Left ventricle myocardium inferior (tissue), 1 donor: ENCODE data around the gene HOXB5. TPM values are rescaled to one million over a fixed set of nuclear protein-coding genes. Genes with fewer than 3 reads are reported as not detected.

ENCODE experiments used
- DNase-seq: peaks from one replicate; pipeline ENCODE4 v3.0.0-alpha.2; 2020
- H3K27ac ChIP-seq: fragments of 200-600 bp; replicated peaks from 2 replicates; pipeline ENCODE4 v1.8.0; 2021
- H3K27me3 ChIP-seq: fragments of 200-600 bp; 2 replicates; pipeline ENCODE4 v1.8.0; 2021; ENCODE audit warnings: low read depth
- H3K36me3 ChIP-seq: fragments of 200-600 bp; 2 replicates; pipeline ENCODE4 v1.8.0; 2021
- H3K4me1 ChIP-seq: fragments of 200-600 bp; 2 replicates; pipeline ENCODE4 v1.8.0; 2021
- H3K4me3 ChIP-seq: fragments of 200-600 bp; 2 replicates; pipeline ENCODE4 v1.8.0; 2021; ENCODE audit warnings: mild to moderate bottlenecking, moderate library complexity
- H3K9me3 ChIP-seq: fragments of 200-600 bp; replicated peaks from 2 replicates; pipeline ENCODE4 v1.8.0; 2021
- intact Hi-C: fragments of 100-400 bp; cut with micrococcal nuclease; formaldehyde crosslinking; loops from one replicate; pipeline ENCODE4 v1.11.0; 2022
- total RNA-seq: library from RNA; stranded (reverse); fragmentation: NEBNext Ultra II Directional; extraction: Animal tissue kit (Norgen Biotek cat#: 25700); gene quantifications from one replicate; pipeline ENCODE4 v1.2.1, GENCODE V29; 2021
- TF ChIP-seq, protein P1 (sequence below): fragments of 200-600 bp; IDR thresholded peaks from 2 replicates; pipeline ENCODE4 v1.8.0; 2021; ENCODE audit warnings: antibody characterized with exemption, mild to moderate bottlenecking, borderline replicate concordance
- donor health status: DM: no; HTN: yes; CAD: no; lungs with severe emphysema.

Gene HOXB5
- total RNA-seq, 1 donor from 2014 or later, result not detected

DNA sequence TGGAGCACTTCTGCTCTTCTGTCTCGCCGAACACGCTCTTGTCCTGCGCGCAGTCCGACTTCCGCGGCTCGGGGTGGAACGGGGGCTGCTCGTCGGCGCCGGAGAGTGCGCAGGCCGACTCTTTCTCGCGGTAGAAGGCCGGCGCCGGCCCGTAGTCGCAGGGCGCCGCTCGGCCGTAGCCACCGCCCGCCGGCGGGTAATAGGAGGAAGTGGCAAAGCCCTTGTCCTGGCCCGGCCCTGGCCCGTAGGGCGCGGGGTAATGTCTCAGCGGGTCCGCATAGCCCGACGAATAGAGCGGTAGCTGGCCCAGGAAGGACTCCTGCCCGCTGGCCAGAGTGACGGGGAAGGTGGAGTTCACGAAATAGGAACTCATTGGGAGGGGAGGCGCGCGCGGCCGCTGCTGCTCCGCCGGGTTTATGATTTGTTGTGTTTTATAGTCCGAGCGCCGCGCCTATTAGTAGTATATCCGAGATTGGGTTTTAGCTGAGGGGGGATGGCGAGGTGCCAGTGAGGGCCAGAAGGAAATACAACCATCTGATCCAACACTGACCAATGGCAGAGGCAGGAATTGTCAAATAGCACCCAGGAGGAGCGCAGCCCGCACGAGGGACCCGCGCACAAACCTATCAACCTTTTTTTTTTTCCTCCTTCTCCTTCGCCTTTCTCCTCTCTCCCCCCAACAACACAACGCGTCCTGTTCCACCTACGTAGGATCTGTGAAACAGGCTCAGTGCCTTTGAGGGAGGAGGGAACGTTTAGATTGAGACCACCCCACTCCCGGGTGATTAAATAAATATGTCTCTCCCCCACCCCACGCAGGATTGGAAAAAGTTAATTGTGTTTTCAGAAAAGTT is 4.4 kb upstream of the HOXB5 start:
- TF ChIP-seq, protein P1, sequence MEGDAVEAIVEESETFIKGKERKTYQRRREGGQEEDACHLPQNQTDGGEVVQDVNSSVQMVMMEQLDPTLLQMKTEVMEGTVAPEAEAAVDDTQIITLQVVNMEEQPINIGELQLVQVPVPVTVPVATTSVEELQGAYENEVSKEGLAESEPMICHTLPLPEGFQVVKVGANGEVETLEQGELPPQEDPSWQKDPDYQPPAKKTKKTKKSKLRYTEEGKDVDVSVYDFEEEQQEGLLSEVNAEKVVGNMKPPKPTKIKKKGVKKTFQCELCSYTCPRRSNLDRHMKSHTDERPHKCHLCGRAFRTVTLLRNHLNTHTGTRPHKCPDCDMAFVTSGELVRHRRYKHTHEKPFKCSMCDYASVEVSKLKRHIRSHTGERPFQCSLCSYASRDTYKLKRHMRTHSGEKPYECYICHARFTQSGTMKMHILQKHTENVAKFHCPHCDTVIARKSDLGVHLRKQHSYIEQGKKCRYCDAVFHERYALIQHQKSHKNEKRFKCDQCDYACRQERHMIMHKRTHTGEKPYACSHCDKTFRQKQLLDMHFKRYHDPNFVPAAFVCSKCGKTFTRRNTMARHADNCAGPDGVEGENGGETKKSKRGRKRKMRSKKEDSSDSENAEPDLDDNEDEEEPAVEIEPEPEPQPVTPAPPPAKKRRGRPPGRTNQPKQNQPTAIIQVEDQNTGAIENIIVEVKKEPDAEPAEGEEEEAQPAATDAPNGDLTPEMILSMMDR, result no peak
- Histone ChIP-seq H3K9me3 (no peaks in the 10 kb centered on the region), H3K27me3 (peaks cover 100% of the 10 kb centered on the region), H3K4me3 (peak overlapping the region; percentile 63), H3K36me3 (no peaks in the 10 kb centered on the region), H3K4me1 (peaks cover 42% of the 10 kb centered on the region), H3K27ac (peak overlapping the region; percentile 60)
- DNase-seq, result no peak
- intact Hi-C loops, result no loop called here

DNA sequence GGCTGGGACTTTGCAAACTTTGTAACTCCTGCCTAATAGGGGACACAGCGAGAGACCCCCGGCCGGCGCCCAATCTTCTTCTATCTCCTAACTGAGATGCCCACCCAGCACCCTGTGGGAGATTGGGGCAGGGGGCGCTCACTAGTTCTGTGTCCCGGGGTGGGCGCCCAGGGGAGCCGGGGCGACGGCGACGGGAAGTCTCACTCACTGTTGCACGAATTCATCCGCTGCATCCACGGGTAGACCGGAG is 3.9 kb upstream of the HOXB5 start:
- Histone ChIP-seq H3K27me3 (peaks cover 100% of the 10 kb centered on the region), H3K27ac (peak overlapping the region; percentile 60), H3K36me3 (no peaks in the 10 kb centered on the region), H3K4me3 (peak overlapping the region; percentile 63), H3K9me3 (no peaks in the 10 kb centered on the region), H3K4me1 (peaks cover 42% of the 10 kb centered on the region)
- intact Hi-C loops, result no loop called here
- no peak for DNase-seq
- TF ChIP-seq, protein P1, result no peak

DNA sequence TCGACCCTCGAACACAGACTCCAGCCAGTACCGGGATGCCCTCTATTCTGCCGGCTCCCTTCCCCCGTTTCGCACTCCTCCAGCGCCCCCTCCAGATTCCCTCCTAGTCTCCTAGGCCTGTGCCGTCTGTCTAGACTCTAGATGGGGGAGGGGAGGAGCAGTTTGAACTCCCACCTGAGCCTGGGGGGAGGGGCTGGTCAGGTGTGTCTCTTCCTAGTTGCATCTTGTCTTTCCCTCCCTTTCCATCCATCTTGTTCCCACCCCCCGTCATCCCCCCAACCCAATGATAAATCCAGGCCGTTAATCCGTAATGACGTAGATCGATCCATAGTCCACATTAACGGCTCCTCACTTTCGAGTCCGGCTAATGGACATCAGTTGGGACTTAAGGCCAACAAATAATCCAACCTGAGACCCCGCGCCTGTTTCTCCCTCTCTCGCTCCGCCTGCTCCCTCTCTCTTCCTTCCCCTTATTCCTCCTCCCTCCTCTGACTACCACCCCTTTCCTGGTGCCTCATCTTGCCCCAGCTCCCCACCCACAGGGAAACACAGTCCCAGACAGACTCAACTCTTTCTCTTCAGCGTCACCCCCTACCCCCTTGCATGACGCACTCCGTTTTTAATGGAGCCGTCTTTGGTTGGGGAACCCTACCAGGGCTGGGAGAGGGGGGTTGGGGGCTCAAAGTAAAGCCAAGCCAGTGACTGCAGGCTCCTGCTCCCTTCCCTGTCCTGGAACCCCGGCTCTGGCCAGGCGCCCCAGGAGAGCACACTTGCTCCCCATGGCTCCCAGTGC is 3.4 kb upstream of the HOXB5 start:
- peaks cover 38% of the 10 kb centered on the region for H3K4me1 ChIP-seq
- H3K9me3 ChIP-seq, result no peaks in the 10 kb centered on the region
- intact Hi-C loops, result no loop called here
- no peaks in the 10 kb centered on the region for H3K36me3 ChIP-seq
- no peak for DNase-seq
- H3K27ac ChIP-seq, result peak overlapping the region; percentile 60
- peak overlapping the region; percentile 63 for H3K4me3 ChIP-seq
- TF ChIP-seq, protein P1, result no peak
- peaks cover 100% of the 10 kb centered on the region for H3K27me3 ChIP-seq

DNA sequence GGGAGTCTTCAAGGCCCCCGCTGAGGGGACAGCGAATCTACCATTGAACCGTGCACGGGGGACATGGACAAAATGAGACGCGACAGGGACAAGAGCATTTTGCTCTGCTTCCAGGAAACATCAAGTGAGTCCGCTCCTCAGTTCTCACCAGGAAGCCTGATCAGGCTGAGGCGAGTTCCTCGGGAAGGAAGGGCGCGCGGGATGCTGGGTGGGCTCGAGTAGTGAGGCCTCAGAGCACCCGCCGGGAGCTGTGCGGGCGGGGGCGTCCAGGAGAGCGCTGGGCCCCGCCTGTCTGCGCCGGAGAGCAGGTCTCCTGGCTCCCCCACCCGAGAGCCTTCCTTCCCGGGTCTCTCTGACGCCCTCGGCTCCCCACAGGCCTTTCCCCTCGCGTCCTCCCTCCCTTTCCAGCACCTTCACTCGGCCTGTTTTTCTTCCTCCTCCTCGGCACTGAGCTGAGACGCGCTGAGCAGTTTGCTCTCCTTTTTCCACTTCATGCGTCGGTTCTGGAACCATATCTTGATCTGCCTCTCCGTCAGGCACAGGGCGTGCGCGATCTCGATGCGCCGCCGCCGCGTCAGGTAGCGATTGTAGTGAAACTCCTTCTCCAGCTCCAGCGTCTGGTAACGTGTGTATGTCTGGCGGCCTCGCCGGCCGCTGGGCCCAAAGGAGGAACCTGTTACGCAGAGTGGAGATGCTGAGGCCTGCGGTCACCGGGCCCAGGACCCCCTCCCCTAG is 2.6 kb upstream of the HOXB5 start:
- H3K4me3 ChIP-seq, result peak overlapping the region; percentile 63
- no peaks in the 10 kb centered on the region for H3K36me3 ChIP-seq
- H3K27ac ChIP-seq, result no peak overlapping the region
- peaks cover 100% of the 10 kb centered on the region for H3K27me3 ChIP-seq
- no peak for DNase-seq
- H3K9me3 ChIP-seq, result no peaks in the 10 kb centered on the region
- TF ChIP-seq, protein P1, result no peak
- H3K4me1 ChIP-seq, result peaks cover 38% of the 10 kb centered on the region
- intact Hi-C loops, result no loop called here

DNA sequence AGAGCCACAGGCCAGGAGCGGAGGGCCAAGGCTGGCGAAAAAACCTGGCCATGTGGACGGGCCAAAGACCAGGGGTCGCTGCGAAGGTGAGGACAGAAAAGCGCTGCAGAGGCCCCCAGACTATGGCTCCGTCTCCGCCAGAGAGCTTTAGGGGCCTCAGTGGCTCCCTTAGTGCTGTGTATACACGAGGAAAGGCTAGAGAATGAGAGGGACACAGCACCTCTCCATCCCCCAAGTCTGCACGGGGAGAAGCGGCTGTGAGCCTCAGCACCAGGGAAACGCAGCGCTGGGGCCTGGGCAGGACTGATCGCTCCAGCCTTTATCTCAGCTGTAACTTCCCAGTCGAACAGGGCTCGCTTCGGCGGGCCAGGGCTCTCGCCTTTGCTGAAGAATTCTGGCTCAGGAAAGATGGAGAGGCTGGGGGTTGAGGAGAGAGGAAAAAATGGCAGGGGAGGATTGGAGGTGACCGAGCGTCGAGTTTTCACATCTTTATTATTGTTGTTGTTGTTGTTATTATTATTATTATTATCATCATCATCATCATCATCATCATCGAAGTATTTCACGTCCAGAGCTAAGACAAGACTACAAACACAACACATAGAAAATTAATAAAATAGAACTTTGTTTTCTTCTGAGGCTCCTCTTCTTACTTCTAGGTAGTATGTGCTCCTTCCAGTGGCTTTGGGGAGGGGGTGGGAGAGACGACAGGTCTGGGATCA is 1.9 kb upstream of the HOXB5 start:
- Histone ChIP-seq H3K4me3 (no peak overlapping the region), H3K36me3 (no peaks in the 10 kb centered on the region), H3K27ac (no peak overlapping the region), H3K4me1 (peaks cover 38% of the 10 kb centered on the region), H3K27me3 (peaks cover 100% of the 10 kb centered on the region), H3K9me3 (no peaks in the 10 kb centered on the region)
- TF ChIP-seq, protein P1, result no peak
- intact Hi-C loops, result no loop called here
- DNase-seq, result no peak
